GM21367 (cell line): ENCODE measurements around the gene USP24.
"Not testable (repeated sequence)": the region's sequence is repeated elsewhere in the genome, so short reads cannot be mapped to it uniquely, and the experiment has no call there.

Source experiments
- ATAC-seq: cut with Tn5 transposase; IDR thresholded peaks from one replicate; pipeline ENCODE4 v1.9.1; 2021; ENCODE audit not compliant: unreplicated experiment

USP24 gene

GRCh38 chr1:55129194-55129728 lies 85.9 kb downstream of the USP24 start:
- ATAC-seq: no peak

- no peak for ATAC-seq
Observed at GRCh38 chr1:55128418-55128995, 86.7 kb downstream of the USP24 start.

- peak; percentile 57 for ATAC-seq
Observed at GRCh38 chr1:55127827-55128343, 87.3 kb downstream of the USP24 start.

GRCh38 chr1:55124470-55124869 lies 90.7 kb downstream of the USP24 start:
- ATAC-seq: no peak

GRCh38 chr1:55120538-55120937 lies 94.6 kb downstream of the USP24 start:
- ATAC-seq: no peak

- ATAC-seq: no peak
Observed at GRCh38 chr1:55118651-55119329, 96.4 kb downstream of the USP24 start.

- ATAC-seq: no peak
Observed at GRCh38 chr1:55117941-55118340, 97.2 kb downstream of the USP24 start.

GRCh38 chr1:55109005-55109404 lies 106.2 kb downstream of the USP24 start:
- ATAC-seq: not testable (repeated sequence)

GRCh38 chr1:55107101-55107500 lies 108.1 kb downstream of the USP24 start:
- no peak for ATAC-seq

- no peak for ATAC-seq
Observed at GRCh38 chr1:55103891-55104290, 111.3 kb downstream of the USP24 start.

GRCh38 chr1:55095095-55095494 lies 120.1 kb downstream of the USP24 start:
- no peak for ATAC-seq

- no peak for ATAC-seq
Observed at GRCh38 chr1:55092475-55092874, 122.7 kb downstream of the USP24 start.

GRCh38 chr1:55089683-55090082 lies 125.5 kb downstream of the USP24 start:
- no peak for ATAC-seq

- no peak for ATAC-seq
Observed at GRCh38 chr1:55088413-55088812, 126.8 kb downstream of the USP24 start.

GRCh38 chr1:55087439-55087838 lies 127.7 kb downstream of the USP24 start:
- ATAC-seq: no peak

- no peak for ATAC-seq
Observed at GRCh38 chr1:55084257-55084656, 130.9 kb downstream of the USP24 start.

- no peak for ATAC-seq
Observed at GRCh38 chr1:55081905-55082296, 133.3 kb downstream of the USP24 start.

GRCh38 chr1:55081188-55081904 lies 133.8 kb downstream of the USP24 start:
- ATAC-seq: no peak

- ATAC-seq: no peak
Observed at GRCh38 chr1:55079651-55080050, 135.5 kb downstream of the USP24 start.

GRCh38 chr1:55078470-55078869 lies 136.7 kb downstream of the USP24 start:
- ATAC-seq: no peak

- no peak for ATAC-seq
Observed at GRCh38 chr1:55076356-55076755, 138.8 kb downstream of the USP24 start.

GRCh38 chr1:55074455-55074854 lies 140.7 kb downstream of the USP24 start:
- no peak for ATAC-seq
